ENCODE results near the gene HDAC10.

DNA sequence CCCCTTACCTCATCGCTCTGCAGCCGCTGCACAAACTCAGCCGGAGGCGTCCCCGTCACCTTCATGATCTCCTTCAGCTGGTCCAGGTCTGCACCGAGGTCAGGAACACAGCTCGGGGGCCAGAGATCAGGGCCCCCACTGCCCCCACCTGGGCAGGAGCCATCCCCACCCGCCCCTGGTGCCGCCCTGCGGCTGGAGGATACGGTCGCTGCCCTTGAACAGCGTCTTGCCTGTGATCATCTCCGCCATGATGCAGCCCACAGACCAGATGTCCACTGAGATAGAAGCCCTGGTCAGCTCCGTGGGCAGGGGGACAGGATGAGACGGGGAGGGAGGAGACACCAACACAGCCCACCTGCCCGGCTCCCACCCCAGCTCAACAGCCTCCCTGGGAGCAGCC is 4.5 kb upstream of the HDAC10 start:
- no peak for TF ChIP-seq EZH2phosphoT487 (IDR thresholded peaks at IDR 0.05)
- no peak for TF ChIP-seq CTCF (IDR thresholded peaks at IDR 0.05)
- no peak for TF ChIP-seq EZH2 (IDR thresholded peaks at IDR 0.05)

All from neural progenitor cell (in vitro differentiated cells).